Keratinocyte (primary cell): ENCODE results near the gene AKR1C3. TPM values are rescaled to one million over a fixed set of nuclear protein-coding genes. Genes with fewer than 3 reads are reported as not detected.
"Not testable (repeated sequence)": the region's sequence is repeated elsewhere in the genome, so short reads cannot be mapped to it uniquely, and the experiment has no call there.

Experiments used
- DNase-seq: peaks from one replicate; pipeline ENCODE4 v3.0.0-alpha.2; 2011; ENCODE audit warnings: low read depth, missing footprints, low spot score
- FAIRE-seq: peaks from 2 replicates; lab custom pipeline; 2011; peaks lifted over from hg19 to GRCh38; lab: Jason Lieb, UNC
- H2AFZ ChIP-seq: 2 replicates; pipeline ENCODE4 v1.6.0; 2012; ENCODE audit warnings: low read length, control low read depth, inconsistent platforms; ENCODE audit not compliant: control insufficient read depth
- H3K27ac ChIP-seq: 2 replicates; pipeline ENCODE4 v1.5.1; 2011; ENCODE audit warnings: low read length; ENCODE audit not compliant: control insufficient read depth, insufficient read depth
- H3K27me3 ChIP-seq: 3 replicates; pipeline ENCODE4 v1.6.0; 2011; ENCODE audit warnings: low read length; ENCODE audit not compliant: control insufficient read depth, insufficient read depth; ENCODE audit errors: extremely low read depth
- H3K36me3 ChIP-seq, 2 experiments: 2 replicates in 1 of 2; 3 replicates in 1 of 2; pipeline ENCODE4 v1.5.1; 2011; ENCODE audit warnings: low read length in 2 of 2, mild to moderate bottlenecking in 1 of 2; ENCODE audit not compliant: control insufficient read depth in 2 of 2, insufficient read depth in 2 of 2; ENCODE audit errors: extremely low read depth in 1 of 2
- H3K4me1 ChIP-seq: 3 replicates; pipeline ENCODE4 v1.5.1; 2011; ENCODE audit warnings: low read length; ENCODE audit not compliant: control insufficient read depth, insufficient read depth; ENCODE audit errors: extremely low read depth
- H3K4me2 ChIP-seq: 3 replicates; pipeline ENCODE4 v1.6.0; 2011; ENCODE audit warnings: low read depth, low read length; ENCODE audit not compliant: control insufficient read depth, insufficient read depth; ENCODE audit errors: extremely low read depth
- H3K4me3 ChIP-seq, 3 experiments: fragments of 200-600 bp in 1 of 3; sonication (generic) in 1 of 3; 2 replicates in 2 of 3; 3 replicates in 1 of 3; pipeline ENCODE4 v1.5.1; 2011 to 2016; ENCODE audit warnings: low read length in 3 of 3, mild to moderate bottlenecking in 3 of 3, control low read depth in 2 of 3, inconsistent platforms in 1 of 3, low read depth in 1 of 3, mixed read lengths in 1 of 3, mixed run types in 1 of 3, moderate library complexity in 1 of 3; ENCODE audit not compliant: control insufficient read depth in 2 of 3, insufficient read depth in 2 of 3; ENCODE audit errors: extremely low read depth in 1 of 3
- H3K79me2 ChIP-seq: 2 replicates; pipeline ENCODE4 v1.6.0; 2012; ENCODE audit warnings: low read length; ENCODE audit not compliant: control insufficient read depth, insufficient read depth
- H3K9ac ChIP-seq: 3 replicates; pipeline ENCODE4 v1.6.0; 2011; ENCODE audit warnings: low read length; ENCODE audit not compliant: control insufficient read depth, insufficient read depth; ENCODE audit errors: extremely low read depth
- H3K9me1 ChIP-seq: 3 replicates; pipeline ENCODE4 v1.6.0; 2011; ENCODE audit warnings: low read length; ENCODE audit not compliant: control insufficient read depth, insufficient read depth; ENCODE audit errors: extremely low read depth
- H3K9me3 ChIP-seq: 2 replicates; pipeline ENCODE4 v1.5.1; 2012; ENCODE audit warnings: low read depth, low read length; ENCODE audit not compliant: control insufficient read depth
- H4K20me1 ChIP-seq: 3 replicates; pipeline ENCODE4 v1.6.0; 2011; ENCODE audit warnings: low read length; ENCODE audit not compliant: control insufficient read depth, insufficient read depth; ENCODE audit errors: extremely low read depth
- EZH2 ChIP-seq: IDR thresholded peaks from one replicate; pipeline ENCODE4 v1.6.1; 2012; ENCODE audit warnings: inconsistent platforms, mild to moderate bottlenecking, low read length, moderate library complexity
- dilution Hi-C: fragments of 300-500 bp; cut with MboI; formaldehyde crosslinking; loops from one replicate; pipeline ENCODE4 v1.7.0; 2020; ENCODE audit warnings: low sequenced_read_pairs; ENCODE audit not compliant: extremely low pct_ligation_motif_present
- polyA plus RNA-seq, 5 experiments: library from polyadenylated mRNA; depleted of rRNA in 3 of 5; stranded (reverse) in 3 of 5; stranded (forward) in 1 of 5; unstranded in 1 of 5; fragments of >200 nt; gene quantifications; 1 replicate in 1 of 5; 2 replicates in 3 of 5; 3 replicates in 1 of 5; pipeline versions ENCODE4 v1.2.1 to v1.2.3, GENCODE V29; 2011 to 2012; ENCODE audit warnings: missing spikeins in 2 of 5, low read depth in 1 of 5, low replicate concordance in 1 of 5
- TF ChIP-seq, protein P1 (sequence below), 3 experiments: IDR thresholded peaks in 1 of 3; conservative IDR thresholded peaks in 1 of 3; optimal IDR thresholded peaks in 1 of 3; 2 replicates in 2 of 3; 3 replicates in 1 of 3; pipeline versions ENCODE3 to v1.5.1; 2011; ENCODE audit warnings: low read length in 3 of 3, mild to moderate bottlenecking in 3 of 3, moderate library complexity in 2 of 3, control low read depth in 1 of 3, inconsistent platforms in 1 of 3; ENCODE audit not compliant: insufficient read depth in 2 of 3; ENCODE audit errors: extremely low read depth in 1 of 3

AKR1C3 gene
- polyA plus RNA-seq, 1 donor (not counting 4 experiments of a cell fraction or from before 2014, with no cell fraction given), result 27.3 TPM

DNA sequence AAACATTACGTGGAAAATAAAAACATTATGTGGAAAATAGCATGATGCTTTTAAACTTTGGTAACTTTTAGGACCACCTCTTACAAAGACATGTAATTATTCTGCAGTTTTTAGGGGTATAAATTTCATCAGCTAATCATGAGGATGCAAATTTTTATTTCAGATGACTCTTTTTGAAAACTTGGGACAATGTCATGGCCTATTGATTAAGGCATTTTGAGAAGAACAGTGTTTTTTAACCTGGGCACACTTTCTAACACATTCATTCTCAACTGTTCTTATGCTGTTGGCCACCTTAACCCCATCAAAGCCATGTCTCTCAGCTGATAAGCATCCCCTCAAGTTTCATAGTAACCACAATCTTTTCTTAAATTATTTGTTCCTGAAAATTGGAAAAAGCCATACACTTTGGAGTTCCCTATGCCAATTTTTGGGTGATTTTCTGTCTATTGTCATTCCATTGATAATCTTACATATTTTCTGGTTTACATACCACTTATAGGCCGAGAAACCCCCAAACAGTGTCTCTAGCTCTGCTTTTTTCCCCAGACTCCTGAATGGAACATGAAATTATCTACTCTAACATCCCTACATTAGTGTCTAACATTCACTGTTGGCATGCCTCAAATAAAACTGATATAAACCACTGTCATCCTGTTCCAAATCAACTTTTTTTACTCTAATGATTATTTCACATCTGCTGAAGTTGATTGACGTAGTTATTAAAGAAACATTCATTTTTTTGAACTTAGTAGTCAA is 14.6 kb downstream of the AKR1C3 start:
- dilution Hi-C loops, result no loop called here
- Histone ChIP-seq H4K20me1 (no peaks in the 10 kb centered on the region), H3K4me2 (no peak overlapping the region), H3K9ac (no peak overlapping the region), H3K27me3 (no peaks in the 10 kb centered on the region), H3K4me3 (no peak overlapping the region), H3K36me3 (no peaks in the 10 kb centered on the region), H3K79me2 (no peaks in the 10 kb centered on the region), H2AFZ (no peak overlapping the region), H3K9me1 (no peaks in the 10 kb centered on the region), H3K27ac (no peak overlapping the region), H3K9me3 (no peaks in the 10 kb centered on the region), H3K4me1 (no peaks in the 10 kb centered on the region)
- FAIRE-seq, result no peak
- TF ChIP-seq EZH2, result no peak
- TF ChIP-seq, protein P1, sequence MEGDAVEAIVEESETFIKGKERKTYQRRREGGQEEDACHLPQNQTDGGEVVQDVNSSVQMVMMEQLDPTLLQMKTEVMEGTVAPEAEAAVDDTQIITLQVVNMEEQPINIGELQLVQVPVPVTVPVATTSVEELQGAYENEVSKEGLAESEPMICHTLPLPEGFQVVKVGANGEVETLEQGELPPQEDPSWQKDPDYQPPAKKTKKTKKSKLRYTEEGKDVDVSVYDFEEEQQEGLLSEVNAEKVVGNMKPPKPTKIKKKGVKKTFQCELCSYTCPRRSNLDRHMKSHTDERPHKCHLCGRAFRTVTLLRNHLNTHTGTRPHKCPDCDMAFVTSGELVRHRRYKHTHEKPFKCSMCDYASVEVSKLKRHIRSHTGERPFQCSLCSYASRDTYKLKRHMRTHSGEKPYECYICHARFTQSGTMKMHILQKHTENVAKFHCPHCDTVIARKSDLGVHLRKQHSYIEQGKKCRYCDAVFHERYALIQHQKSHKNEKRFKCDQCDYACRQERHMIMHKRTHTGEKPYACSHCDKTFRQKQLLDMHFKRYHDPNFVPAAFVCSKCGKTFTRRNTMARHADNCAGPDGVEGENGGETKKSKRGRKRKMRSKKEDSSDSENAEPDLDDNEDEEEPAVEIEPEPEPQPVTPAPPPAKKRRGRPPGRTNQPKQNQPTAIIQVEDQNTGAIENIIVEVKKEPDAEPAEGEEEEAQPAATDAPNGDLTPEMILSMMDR (optimal IDR thresholded peaks at IDR 0.05 in 1 of 3, IDR thresholded peaks at IDR 0.05 in 1 of 3, conservative IDR thresholded peaks at IDR 0.05 in 1 of 3; ENCODE audit: extremely low read depth in 1 of 3, insufficient read depth in 2 of 3, low read length in 3 of 3), result no peak
- DNase-seq, result no peak

DNA sequence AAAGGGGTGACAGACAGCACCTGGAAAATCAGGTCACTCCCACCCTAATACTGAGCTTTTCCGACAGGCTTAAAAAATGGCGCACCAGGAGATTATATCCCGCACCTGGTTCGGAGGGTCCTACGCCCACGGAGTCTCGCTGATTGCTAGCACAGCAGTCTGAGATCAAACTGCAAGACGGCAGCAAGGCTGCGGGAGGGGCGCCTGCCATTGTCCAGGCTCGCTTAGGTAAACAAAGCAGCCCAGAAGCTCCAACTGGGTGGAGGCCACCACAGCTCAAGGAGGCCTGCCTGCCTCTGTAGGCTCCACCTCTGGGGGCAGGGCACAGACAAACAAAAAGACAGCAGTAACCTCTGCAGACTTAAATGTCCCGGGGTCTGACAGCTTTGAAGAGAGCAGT is 15.6 kb downstream of the AKR1C3 start:
- H3K9me3 ChIP-seq, H3K27me3 ChIP-seq, DNase-seq, dilution Hi-C loops, H3K4me3 ChIP-seq, H3K36me3 ChIP-seq, H3K4me2 ChIP-seq, H4K20me1 ChIP-seq, H3K79me2 ChIP-seq, H2AFZ ChIP-seq, H3K9ac ChIP-seq, H3K9me1 ChIP-seq, FAIRE-seq, H3K4me1 ChIP-seq, H3K27ac ChIP-seq: not testable (repeated sequence)

DNA sequence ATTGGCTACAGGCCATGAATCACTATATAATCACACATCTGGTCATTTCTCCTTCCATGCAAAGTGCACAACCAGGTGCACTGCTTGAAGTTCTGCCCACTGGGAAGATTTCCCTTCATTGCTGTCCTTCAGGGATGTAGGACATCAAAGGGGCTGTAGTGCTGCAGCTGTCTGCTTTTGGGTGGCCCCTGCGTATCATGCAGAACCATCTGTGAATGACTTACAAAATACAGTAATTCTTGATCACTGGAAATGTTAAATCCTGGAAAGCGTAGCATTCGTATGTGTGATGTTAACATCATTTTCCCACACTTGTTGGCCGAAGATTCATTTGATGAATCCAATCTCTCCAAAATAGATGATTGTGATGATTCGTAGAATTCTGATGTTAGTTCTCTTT is 22.4 kb downstream of the AKR1C3 start:
- TF ChIP-seq EZH2, result no peak
- TF ChIP-seq, protein P1 (optimal IDR thresholded peaks at IDR 0.05 in 1 of 3, IDR thresholded peaks at IDR 0.05 in 1 of 3, conservative IDR thresholded peaks at IDR 0.05 in 1 of 3; ENCODE audit: extremely low read depth in 1 of 3, insufficient read depth in 2 of 3, low read length in 3 of 3), result no peak
- no peaks in the 10 kb centered on the region for H3K9me3 ChIP-seq
- no peak overlapping the region for H3K27ac ChIP-seq
- no peak for DNase-seq
- no peaks in the 10 kb centered on the region for H3K4me1 ChIP-seq
- H3K36me3 ChIP-seq, result no peaks in the 10 kb centered on the region
- no peak overlapping the region for H3K9ac ChIP-seq
- H3K79me2 ChIP-seq, result no peaks in the 10 kb centered on the region
- no peaks in the 10 kb centered on the region for H4K20me1 ChIP-seq
- dilution Hi-C loops, result no loop called here
- H3K27me3 ChIP-seq, result no peaks in the 10 kb centered on the region
- no peak overlapping the region for H2AFZ ChIP-seq
- FAIRE-seq, result no peak
- no peak overlapping the region for H3K4me2 ChIP-seq
- no peaks in the 10 kb centered on the region for H3K9me1 ChIP-seq
- H3K4me3 ChIP-seq, result no peak overlapping the region
